Ectodermal cell (in vitro differentiated cells): ENCODE results near the gene USP28.
"Not testable (repeated sequence)": the region's sequence is repeated elsewhere in the genome, so short reads cannot be mapped to it uniquely, and the experiment has no call there.

Experiments
- H3K27ac ChIP-seq: 2 replicates; pipeline ENCODE4 v1.7.0; 2013; ENCODE audit warnings: mild to moderate bottlenecking, low read depth, low read length; ENCODE audit not compliant: insufficient read depth, poor library complexity, severe bottlenecking
- H3K27me3 ChIP-seq: 2 replicates; pipeline ENCODE4 v1.7.0; 2013; ENCODE audit warnings: mild to moderate bottlenecking, low read length; ENCODE audit not compliant: insufficient read depth, control insufficient read depth, poor library complexity, severe bottlenecking
- H3K36me3 ChIP-seq: one replicate; pipeline ENCODE4 v1.7.0; 2013; ENCODE audit warnings: low read length; ENCODE audit not compliant: control insufficient read depth, insufficient read depth
- H3K4me1 ChIP-seq: one replicate; pipeline ENCODE4 v1.7.0; 2013; ENCODE audit warnings: low read length; ENCODE audit not compliant: control insufficient read depth, insufficient read depth
- H3K4me3 ChIP-seq: 2 replicates; pipeline ENCODE4 v1.7.0; 2013; ENCODE audit warnings: low read depth, low read length, control low read depth; ENCODE audit not compliant: insufficient read depth
- H3K9me3 ChIP-seq: 2 replicates; pipeline ENCODE4 v1.7.0; 2013; ENCODE audit warnings: mild to moderate bottlenecking, low read length, moderate library complexity; ENCODE audit not compliant: control insufficient read depth
- WGBS, 2 experiments: methylation state at CpG; one replicate each; pipeline ENCODE4 v1.1.7; 2013; ENCODE audit warnings: missing lambda C conversion rate in 2 of 2; 5-methylcytosine and 5-hydroxymethylcytosine counted together

The USP28 gene

DNA sequence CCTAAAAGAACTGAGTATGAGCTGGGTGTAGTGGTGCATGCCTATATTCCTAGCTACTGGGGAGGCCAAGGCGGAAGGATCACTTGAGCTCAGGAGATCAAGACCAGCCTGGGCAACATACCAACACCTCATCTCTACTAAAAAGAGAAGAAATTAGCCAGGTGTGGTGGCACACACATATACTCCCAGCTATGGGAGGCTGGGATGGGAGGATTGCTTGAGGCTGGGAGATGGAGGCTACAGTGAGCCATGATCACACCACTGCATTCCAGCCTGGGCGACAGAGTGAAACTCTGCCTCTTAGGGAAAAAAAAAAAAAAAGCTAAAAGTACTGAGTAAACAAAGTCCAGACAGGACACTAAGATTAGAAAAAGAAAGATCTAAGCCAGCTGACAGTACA lies 25.8 kb upstream of the USP28 start:
- Histone ChIP-seq H3K27me3 (no peaks in the 10 kb centered on the region), H3K36me3 (no peaks in the 10 kb centered on the region), H3K27ac (no peak overlapping the region), H3K9me3 (no peaks in the 10 kb centered on the region), H3K4me3 (no peak overlapping the region), H3K4me1 (peaks cover 4% of the 10 kb centered on the region)
- 80 to 86% methylated on average over 1 to 2 of the region's 2 CpGs for WGBS, 2 experiments

DNA sequence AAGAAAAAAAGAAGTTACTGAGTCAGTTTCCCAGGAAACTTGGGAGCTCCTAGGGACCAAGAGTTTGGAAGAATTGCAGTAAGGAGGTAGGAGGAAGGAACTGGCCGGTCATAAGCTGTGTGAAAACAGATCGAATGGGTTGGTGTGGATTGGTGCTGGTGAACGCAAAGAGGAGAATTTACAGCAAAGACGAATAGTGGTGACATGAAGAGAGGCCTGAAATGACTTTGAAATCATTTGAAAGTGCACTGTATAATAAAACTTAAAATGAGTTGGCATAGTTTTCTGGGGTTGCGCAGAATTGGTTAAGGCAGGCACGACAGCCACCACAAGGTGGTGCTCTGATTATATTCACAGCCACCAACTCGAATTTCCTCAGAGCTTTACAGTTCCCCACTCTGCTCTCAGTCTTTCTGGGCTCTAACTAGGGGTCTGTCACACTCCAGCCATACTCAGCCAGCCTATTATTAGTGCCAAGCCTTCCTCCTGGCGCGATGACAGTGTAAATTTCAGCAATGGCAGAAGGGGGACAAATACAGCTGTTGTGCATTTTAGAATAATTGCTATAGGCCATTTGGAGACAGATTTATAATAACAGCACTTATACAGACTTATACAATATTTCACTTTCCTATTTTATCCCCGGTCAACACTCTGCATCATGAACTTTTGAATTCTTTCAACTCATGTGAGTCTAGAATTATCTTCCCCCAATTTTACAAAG lies 20.9 kb upstream of the USP28 start:
- H3K4me3 ChIP-seq: no peak overlapping the region
- H3K36me3 ChIP-seq: no peaks in the 10 kb centered on the region
- H3K27ac ChIP-seq: no peak overlapping the region
- no peaks in the 10 kb centered on the region for H3K9me3 ChIP-seq
- peaks cover 4% of the 10 kb centered on the region for H3K4me1 ChIP-seq
- 35 to 36% methylated on average over 10 of the region's 10 CpGs for WGBS, 2 experiments
- H3K27me3 ChIP-seq: no peaks in the 10 kb centered on the region

DNA sequence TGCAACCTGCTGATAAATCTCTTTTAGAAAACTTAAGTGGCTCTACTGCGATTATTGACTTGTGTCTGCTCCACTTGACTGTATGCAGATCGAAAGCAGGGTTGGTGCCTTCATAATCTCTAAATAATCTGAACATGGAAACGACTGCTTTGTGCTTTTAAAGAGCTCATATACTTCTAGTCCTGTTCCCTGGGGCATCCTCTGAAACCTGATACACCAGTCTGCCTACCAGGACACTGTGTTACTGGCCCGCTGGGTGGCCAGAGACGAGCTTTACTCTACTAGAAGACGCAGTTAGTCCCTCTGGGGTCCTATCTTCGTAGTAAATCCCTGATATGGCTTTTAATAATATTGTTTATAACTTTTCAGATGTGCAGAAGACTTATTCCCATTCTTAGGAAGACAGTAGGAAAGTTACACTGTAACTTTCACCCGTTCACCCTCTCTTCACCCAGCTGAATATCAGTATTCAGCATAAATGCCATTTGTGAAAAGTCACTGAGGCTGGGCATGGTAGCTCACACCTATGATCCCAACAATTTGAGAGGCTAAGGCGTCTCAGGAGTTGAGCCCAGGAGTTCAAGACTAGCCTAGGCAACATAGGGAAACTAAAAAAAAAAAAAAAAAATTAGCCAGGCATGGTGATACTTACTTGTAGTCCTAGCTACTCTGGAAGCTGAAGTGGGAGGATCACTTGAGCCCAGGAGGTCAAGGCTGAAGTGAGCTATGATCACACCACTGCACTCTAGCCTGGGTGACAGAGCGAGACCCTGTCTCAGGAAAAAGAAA lies 20.2 kb upstream of the USP28 start:
- no peak overlapping the region for H3K27ac ChIP-seq
- H3K9me3 ChIP-seq: no peaks in the 10 kb centered on the region
- no peak overlapping the region for H3K4me3 ChIP-seq
- H3K36me3 ChIP-seq: no peaks in the 10 kb centered on the region
- WGBS, 2 experiments: 55 to 56% methylated on average over 10 of the region's 10 CpGs
- H3K27me3 ChIP-seq: no peaks in the 10 kb centered on the region
- H3K4me1 ChIP-seq: peaks cover 4% of the 10 kb centered on the region

DNA sequence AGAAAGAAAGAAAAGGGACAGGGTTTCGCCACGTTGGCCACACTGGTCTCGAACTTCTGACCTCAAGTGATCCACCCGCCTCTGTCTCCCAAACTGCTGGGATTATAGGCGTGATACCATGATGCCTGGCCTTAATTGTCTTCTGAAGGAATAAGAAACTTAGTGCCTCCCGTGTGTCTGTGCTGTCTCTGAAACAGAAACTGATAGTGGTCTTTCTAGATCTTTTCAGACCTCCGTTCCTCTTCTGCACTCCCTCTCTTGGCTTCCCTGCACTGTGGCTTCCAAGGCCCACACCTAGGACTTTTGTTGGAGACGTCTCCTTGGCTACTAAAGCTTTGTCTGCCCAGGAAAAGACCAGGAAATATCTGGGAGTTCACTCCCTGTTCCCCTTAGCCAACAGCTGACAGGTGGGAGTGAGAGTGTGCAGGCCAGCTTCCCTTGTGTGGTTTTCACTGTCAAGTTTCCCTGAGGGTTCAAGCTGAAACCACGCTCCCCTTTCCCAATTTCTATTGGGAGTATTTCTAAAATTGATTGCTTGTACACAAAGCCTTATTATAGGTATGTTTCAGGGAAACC lies 19.1 kb upstream of the USP28 start:
- no peaks in the 10 kb centered on the region for H3K9me3 ChIP-seq
- H3K4me3 ChIP-seq: no peak overlapping the region
- H3K36me3 ChIP-seq: no peaks in the 10 kb centered on the region
- H3K4me1 ChIP-seq: peaks cover 4% of the 10 kb centered on the region
- H3K27me3 ChIP-seq: no peaks in the 10 kb centered on the region
- 87 to 88% methylated on average over 9 of the region's 9 CpGs for WGBS, 2 experiments
- no peak overlapping the region for H3K27ac ChIP-seq

DNA sequence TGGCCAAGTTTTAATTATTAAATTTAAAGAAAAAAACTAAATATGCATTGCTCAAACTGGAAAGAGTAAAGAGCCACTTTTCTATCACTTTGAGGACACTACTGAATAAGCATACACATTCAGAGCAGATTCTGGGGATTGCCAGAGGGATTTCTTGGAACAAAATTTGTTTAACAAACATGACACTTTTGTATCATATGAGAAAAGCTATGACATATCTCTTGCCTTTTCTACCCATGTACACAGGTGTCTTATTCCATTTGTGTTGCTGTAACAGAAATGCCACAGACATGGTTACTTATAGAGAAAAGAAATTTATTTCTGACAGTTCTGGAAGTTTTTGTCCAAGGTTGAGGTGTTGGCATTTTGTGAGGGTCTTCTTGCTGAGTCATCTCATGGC lies 13.5 kb upstream of the USP28 start:
- Histone ChIP-seq H3K27ac (no peak overlapping the region), H3K4me3 (no peak overlapping the region), H3K9me3 (no peaks in the 10 kb centered on the region), H3K36me3 (no peaks in the 10 kb centered on the region), H3K4me1 (no peaks in the 10 kb centered on the region), H3K27me3 (no peaks in the 10 kb centered on the region)

DNA sequence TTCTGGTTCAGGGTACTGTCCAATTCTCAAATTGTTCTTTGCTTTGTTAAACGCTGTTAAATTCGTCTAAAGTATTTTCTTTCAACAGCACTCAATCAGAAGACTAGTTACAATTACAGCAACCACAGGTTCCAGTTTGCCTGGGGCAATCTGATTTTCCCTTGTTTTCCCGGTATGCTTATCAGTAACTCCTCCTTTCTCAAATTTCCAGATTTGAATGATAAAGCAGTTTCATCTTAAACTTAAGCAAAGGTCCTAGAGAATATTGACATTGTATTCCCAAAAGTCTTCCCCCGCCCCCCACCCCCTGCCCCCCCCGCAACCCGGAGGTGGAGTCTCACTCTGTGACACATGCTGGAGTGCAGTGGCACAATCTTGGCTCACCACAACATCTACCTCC lies 10.5 kb upstream of the USP28 start:
- WGBS, 2 experiments: 67 to 77% methylated on average over 3 to 5 of the region's 6 CpGs
- H3K9me3 ChIP-seq: no peaks in the 10 kb centered on the region
- no peak overlapping the region for H3K27ac ChIP-seq
- no peaks in the 10 kb centered on the region for H3K4me1 ChIP-seq
- no peaks in the 10 kb centered on the region for H3K36me3 ChIP-seq
- no peaks in the 10 kb centered on the region for H3K27me3 ChIP-seq
- no peak overlapping the region for H3K4me3 ChIP-seq

DNA sequence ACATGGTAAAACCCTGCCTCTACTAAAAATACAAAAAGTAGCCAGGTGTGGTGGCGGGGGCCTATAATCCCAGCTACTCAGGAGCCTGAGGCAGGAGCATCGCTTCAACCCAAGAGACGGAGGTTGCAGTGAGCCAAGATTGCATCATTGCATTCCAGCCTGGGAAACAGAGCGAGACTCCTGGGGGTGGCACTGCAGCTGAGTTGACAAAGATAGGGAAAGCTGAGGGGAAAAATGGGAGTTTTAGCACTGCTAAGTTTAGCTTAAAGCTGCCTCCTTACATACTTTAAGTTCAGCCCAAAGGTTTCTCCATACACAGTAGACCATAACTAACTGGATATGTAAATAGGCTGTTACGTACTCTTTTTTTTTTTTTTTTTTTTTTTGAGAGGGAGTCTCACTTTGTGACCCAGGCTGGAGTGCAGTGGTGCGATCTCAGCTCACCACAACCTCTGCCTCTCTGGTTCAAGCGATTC lies 9.0 kb upstream of the USP28 start:
- Histone ChIP-seq H3K27me3 (no peaks in the 10 kb centered on the region), H3K9me3 (no peaks in the 10 kb centered on the region), H3K36me3 (no peaks in the 10 kb centered on the region), H3K27ac (no peak overlapping the region), H3K4me1 (no peaks in the 10 kb centered on the region), H3K4me3 (no peak overlapping the region)
- 63 to 67% methylated on average over 6 to 7 of the region's 7 CpGs for WGBS, 2 experiments

DNA sequence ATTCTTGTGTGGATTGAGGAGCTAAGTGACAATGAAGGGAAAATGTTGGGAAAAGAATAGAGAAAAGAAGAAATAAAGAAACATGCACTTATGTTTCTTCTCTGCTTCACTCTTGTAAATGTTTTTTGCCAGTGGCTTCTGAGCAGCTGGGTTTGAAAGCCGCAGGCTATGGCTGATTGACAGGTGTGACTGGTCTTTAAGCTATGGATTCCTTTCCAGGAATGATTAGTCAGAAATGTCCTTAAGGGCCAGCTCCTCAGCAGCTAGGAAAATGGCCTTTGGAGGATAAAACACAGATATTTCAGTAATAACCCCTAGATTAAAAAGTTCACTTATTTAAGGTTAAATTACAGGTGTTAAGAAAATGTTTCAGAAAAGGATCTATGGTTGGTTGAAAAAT lies 6.5 kb upstream of the USP28 start:
- Histone ChIP-seq H3K36me3 (no peaks in the 10 kb centered on the region), H3K4me3 (no peak overlapping the region), H3K27me3 (no peaks in the 10 kb centered on the region), H3K9me3 (no peaks in the 10 kb centered on the region), H3K4me1 (no peaks in the 10 kb centered on the region), H3K27ac (no peak overlapping the region)
- 60 to 90% methylated on average over 1 of the region's 1 CpG for WGBS, 2 experiments

DNA sequence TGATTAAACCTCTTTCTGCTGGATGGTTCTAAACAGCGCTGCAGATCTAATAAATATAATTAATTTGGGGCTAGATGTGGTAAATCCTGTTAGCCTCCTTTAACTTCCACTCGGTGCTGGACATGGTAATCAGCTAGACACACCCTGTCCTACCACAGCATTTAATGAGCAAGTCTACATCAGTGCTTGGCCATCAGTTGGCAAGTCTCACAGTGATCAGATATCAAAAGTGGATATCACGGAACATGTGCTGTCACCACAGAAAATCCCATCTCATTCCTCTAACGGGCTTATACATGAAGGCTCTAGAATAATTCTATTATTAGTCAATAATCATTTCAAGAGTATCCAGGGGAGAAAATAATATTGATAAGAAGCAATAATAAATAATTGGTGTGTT lies 5.6 kb upstream of the USP28 start:
- no peaks in the 10 kb centered on the region for H3K36me3 ChIP-seq
- WGBS, 2 experiments: 91 to 99% methylated on average over 3 of the region's 4 CpGs
- H3K4me1 ChIP-seq: peaks cover 4% of the 10 kb centered on the region
- H3K27ac ChIP-seq: no peak overlapping the region
- no peaks in the 10 kb centered on the region for H3K27me3 ChIP-seq
- no peaks in the 10 kb centered on the region for H3K9me3 ChIP-seq
- H3K4me3 ChIP-seq: no peak overlapping the region

DNA sequence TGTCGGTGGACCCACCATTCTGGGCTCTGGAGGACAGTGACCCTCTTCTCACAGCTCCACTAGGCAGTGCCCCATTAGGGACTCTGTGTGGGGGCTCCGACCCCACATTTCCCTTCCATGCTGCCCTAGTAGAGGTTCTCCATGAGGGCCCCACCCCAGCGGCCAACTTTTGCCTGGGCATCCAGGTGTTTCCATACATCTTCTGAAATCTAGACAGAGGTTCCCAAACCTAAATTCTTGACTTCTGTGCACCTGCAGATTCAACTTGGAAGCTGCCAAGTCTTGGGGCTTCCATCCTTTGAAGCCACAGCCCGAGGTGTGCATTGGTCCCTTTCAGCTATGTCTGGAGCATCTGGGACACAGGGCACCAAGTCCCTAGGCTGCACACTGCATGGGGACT lies 4.1 kb upstream of the USP28 start:
- not testable (repeated sequence) for H3K27ac ChIP-seq, H3K4me1 ChIP-seq, H3K4me3 ChIP-seq, H3K9me3 ChIP-seq, H3K27me3 ChIP-seq, H3K36me3 ChIP-seq
- WGBS, 2 experiments: 90 to 92% methylated on average over 4 of the region's 4 CpGs
